Measurements from ENCODE around the gene AUTS2. TPM values are rescaled to one million over a fixed set of nuclear protein-coding genes. Genes with fewer than 3 reads are reported as not detected.

Gene AUTS2
- total RNA-seq, 1 experiment from 2014 or later = 256 TPM

- Histone ChIP-seq H2BK15ac (ENCODE audit: low read depth, low read length) (no peak overlapping the region), H3T11ph (ENCODE audit: low read length) (no peak overlapping the region), H2BK12ac (ENCODE audit: insufficient read length, low read depth, low read length) (no peak overlapping the region), H3K79me1 (ENCODE audit: insufficient read depth, low read depth, low read length, poor library complexity, severe bottlenecking) (no peaks in the 10 kb centered on the region), H4K8ac (replicated peaks; ENCODE audit: insufficient read length, low read depth, low read length) (no peak overlapping the region), H3K14ac (ENCODE audit: insufficient read depth, low read length) (no peak overlapping the region), H2AK5ac (ENCODE audit: insufficient read length, low read length) (no peak overlapping the region), H3K79me2 (ENCODE audit: insufficient read depth, low read length) (no peaks in the 10 kb centered on the region), H3K9me3 (ENCODE audit: control insufficient read depth, low read depth, low read length) (no peaks in the 10 kb centered on the region), H2BK5ac (ENCODE audit: insufficient read length, low read length) (no peak overlapping the region), H2BK20ac (ENCODE audit: low read depth, low read length, poor library complexity, severe bottlenecking) (no peak overlapping the region), H4K20me1 (ENCODE audit: control insufficient read depth, insufficient read depth, insufficient read length) (no peaks in the 10 kb centered on the region), H3K4me1 (ENCODE audit: insufficient read depth, low read length) (peaks cover 6% of the 10 kb centered on the region; the same call in 1 of the 2 replicates), H3K18ac (ENCODE audit: insufficient read length, low read depth, low read length) (no peak overlapping the region), H3K27ac (ENCODE audit: insufficient read length, low read depth, low read length) (no peak overlapping the region), H3K23me2 (ENCODE audit: insufficient read length, low read depth, low read length, poor library complexity, severe bottlenecking) (no peaks in the 10 kb centered on the region), H2AFZ (ENCODE audit: low read length) (no peak overlapping the region), H3K4ac (ENCODE audit: low read depth, low read length) (no peak overlapping the region), H3K4me2 (ENCODE audit: insufficient read depth, insufficient read length, low read length) (no peak overlapping the region), H3K56ac (ENCODE audit: insufficient read length, low read depth, low read length) (no peak overlapping the region), H3K27me3 (ENCODE audit: insufficient read depth, low read length) (no peaks in the 10 kb centered on the region), H2BK120ac (ENCODE audit: low read depth, low read length, poor library complexity, severe bottlenecking) (no peak overlapping the region), H4K91ac (ENCODE audit: insufficient read length, low read depth, low read length) (no peak overlapping the region), H3K23ac (ENCODE audit: insufficient read length, low read depth, low read length) (no peak overlapping the region), H4K5ac (ENCODE audit: insufficient read length, low read depth, low read length) (no peak overlapping the region), H3K9ac (ENCODE audit: extremely low read depth, insufficient read length, low read length) (no peak overlapping the region)
- H3K27ac Mint-ChIP-seq = no peak overlapping the region
- H3K4me1 Mint-ChIP-seq = peaks cover 48 to 53% of the 10 kb centered on the region in 2 experiments
- DNase-seq = no peak
- no peak overlapping the region for H3K4me3 Mint-ChIP-seq
- H3K9me3 Mint-ChIP-seq = no peaks in the 10 kb centered on the region
- WGBS (ENCODE audit: extremely low coverage, insufficient read length, low lambda C conversion rate) = no CpG with 5 or more reads among the region's 2 CpGs
- TF ChIP-seq CTCF (conservative IDR thresholded peaks at IDR 0.05) = no peak
- no peaks in the 10 kb centered on the region; the same call in 1 of the 2 replicates for H3K27me3 Mint-ChIP-seq (ENCODE audit: low read depth)
- H3K36me3 Mint-ChIP-seq (ENCODE audit: insufficient read depth in 1 of 3, low read depth in 3 of 3) = no peaks in the 10 kb centered on the region
Observed at GRCh38 chr7:70421319-70421718, 823.0 kb downstream of the AUTS2 start.

Measured in H9 (cell line).